Stimulated activated CD8-positive, alpha-beta memory T cell treated with anti-CD3 and anti-CD28 coated beads, Interleukin-7, amount 100 ng/mL, for 4 hours (primary cell): ENCODE measurements around the gene CPSF7.
"Not testable (repeated sequence)": the region's sequence is repeated elsewhere in the genome, so short reads cannot be mapped to it uniquely, and the experiment has no call there.

ENCODE experiments used
- DNase-seq, 2 donors: peaks; one replicate each; pipeline ENCODE4 v3.0.0-alpha.2; 2020; ENCODE audit warnings: low read depth in 2 of 2

The CPSF7 gene

DNA sequence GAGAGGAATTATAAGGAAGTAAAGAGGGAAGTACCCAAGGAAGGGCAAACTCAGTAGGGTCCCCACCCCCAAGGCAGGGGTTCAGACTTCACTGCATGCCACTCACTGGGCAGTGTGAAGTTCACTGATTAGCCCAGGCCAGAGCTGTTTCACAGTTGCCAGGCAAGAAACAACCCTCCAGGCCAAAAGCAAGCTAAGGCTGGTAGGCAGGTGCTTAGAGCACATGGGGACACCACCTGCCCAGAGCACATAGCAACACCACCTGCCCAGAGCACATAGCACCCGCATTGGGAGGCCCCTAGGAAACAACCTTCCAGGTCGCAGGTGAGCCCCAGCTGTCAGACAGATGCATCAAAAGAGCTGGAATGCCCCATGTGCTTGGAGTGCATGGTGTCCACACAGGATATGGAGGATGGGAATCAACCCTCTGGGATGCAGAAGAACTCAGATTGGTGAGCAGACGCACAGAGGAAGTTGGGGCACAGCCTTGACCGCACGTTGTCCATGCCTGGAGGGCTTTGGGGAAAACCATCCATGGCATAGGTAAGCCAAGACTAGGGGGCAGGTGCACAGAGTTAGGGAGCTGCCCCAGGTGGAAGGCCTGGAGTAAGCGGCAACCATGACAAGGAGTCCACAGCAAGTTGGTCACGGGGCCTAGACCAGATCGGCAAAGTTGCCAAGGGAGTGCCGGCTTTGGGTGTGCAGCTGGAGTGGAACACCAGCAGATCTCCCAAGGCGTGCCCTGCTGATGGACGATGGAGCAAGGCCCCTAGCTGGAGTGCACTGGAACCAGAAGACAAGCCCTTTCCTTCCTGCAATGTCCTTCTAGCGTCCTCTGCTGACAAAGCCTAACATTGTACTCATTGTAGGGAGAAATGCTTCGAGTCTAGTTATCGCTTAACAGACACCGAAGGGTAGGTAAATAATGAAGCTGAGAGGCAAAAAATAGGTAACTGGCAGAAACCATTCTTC lies 45.2 kb downstream of the CPSF7 start:
- no peak for DNase-seq

- not testable (repeated sequence) for DNase-seq
Observed at GRCh38 chr11:61383859-61384258, 45.9 kb downstream of the CPSF7 start.

- no peak for DNase-seq
Observed at GRCh38 chr11:61380884-61381283, 48.9 kb downstream of the CPSF7 start.

DNA sequence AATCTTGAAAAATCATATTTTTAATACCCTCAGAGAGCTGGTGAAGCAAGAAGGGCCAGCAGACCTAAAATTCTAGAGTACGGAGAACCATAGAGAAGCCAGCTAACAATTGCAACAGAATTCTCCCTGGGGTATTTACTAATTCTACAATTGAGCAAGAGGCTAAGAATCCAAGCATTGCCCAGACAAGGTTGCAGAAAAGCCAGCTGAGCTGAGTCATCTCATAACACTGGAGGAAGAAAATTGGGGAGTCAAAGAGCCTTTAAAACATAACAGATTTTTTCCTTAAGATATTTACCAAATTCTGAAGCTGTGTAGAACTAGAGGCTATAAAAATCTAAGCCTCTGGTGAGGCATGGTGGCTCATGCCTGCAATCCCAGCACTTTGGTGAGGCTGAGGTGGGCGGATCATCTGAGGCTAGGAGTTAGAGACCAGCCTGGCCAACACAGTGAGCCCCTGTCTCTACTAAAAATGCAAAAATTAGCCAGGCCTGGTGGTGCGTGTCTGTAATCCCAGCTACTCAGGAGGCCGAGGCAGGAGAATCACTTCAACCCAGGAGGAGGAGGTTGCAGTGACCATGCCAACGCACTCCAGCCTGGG lies 51.0 kb downstream of the CPSF7 start:
- no peak for DNase-seq

DNA sequence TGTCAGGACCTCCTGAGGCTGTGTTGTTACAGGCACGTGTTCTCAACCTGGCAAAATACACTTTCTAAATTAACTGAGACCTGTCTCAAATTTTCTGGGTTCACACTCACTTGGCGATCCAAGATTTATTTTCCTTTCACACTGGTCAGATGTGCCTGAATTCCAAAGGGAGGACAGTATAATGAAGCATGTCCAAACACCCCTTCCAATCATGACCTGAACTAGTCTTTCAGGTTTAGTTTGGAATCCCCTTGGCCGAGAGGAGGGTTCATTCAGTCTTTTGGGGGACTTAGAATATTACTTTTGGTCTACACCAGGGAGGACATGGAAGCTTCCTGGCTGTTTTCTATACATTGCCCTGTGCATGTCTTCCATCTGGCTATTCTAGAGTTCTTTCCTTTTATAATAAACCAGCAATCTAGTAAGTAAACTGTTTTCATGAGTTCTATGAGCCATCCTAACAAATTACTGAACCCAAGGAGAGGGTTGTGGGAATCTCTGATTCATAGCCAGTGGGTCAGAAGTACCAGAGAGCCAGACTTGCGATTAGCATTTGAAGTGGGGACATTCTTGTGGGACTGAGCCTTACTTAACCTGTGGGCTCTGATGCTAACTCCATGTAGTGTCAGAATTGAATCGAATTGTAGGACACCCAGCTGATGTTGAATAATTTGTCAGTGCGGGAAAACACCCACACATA lies 52.2 kb downstream of the CPSF7 start:
- DNase-seq = no peak

GRCh38 chr11:61375761-61376108 lies 54.0 kb downstream of the CPSF7 start:
- DNase-seq = no peak

GRCh38 chr11:61372659-61373420 lies 56.9 kb downstream of the CPSF7 start:
- DNase-seq = no peak

GRCh38 chr11:61370349-61371005 lies 59.3 kb downstream of the CPSF7 start:
- no peak for DNase-seq

GRCh38 chr11:61369372-61370348 lies 60.1 kb downstream of the CPSF7 start:
- DNase-seq = no peak

GRCh38 chr11:61368646-61369045 lies 61.1 kb downstream of the CPSF7 start:
- DNase-seq = no peak

DNA sequence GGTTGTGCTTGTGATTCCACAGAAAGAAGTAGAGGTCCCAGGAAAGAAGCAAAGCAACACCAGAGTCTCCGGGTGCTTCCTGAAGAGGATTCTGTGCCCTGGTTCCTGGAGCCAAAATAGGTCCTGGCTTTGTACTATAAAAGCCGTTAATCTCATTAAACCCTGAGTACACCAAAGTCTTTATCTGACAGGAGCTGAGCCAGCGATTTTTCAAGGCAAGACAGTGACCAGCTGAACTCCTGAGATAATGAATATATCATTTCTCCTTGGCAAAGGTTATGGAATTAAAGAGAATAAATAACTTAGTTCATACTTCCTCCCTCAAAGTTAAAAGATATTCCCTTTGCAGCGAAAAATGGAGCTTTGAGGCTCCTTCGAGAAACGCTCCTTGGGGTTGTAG lies 62.4 kb downstream of the CPSF7 start:
- no peak for DNase-seq

DNA sequence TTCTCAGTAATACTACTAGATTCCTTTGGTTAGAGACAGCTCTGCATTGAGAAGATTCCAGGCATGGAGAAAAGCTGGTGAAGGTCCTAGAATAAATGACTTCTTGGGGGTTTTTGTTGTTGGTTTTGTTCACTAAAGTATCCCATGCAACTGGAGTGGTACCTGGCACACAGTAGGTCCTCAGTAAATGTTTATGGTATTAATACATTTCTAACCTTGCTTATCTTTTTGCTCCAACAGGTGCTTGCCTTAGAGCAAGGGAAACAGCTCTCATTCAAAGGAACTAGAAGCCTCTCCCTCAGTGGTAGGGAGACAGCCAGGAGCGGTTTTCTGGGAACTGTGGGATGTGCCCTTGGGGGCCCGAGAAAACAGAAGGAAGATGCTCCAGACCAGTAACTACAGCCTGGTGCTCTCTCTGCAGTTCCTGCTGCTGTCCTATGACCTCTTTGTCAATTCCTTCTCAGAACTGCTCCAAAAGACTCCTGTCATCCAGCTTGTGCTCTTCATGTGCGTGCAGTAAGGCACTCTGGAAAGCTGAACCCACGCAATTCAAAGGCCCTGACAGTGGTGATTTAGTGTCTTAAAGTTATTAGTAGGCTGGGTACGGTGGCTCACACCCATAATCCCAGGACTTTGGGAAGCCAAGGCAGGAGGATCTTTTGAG lies 65.6 kb downstream of the CPSF7 start:
- no peak for DNase-seq

GRCh38 chr11:61362542-61362875 lies 67.3 kb downstream of the CPSF7 start:
- DNase-seq = peak in 1 of 2 donors; percentile 5

GRCh38 chr11:61361741-61362541 lies 67.8 kb downstream of the CPSF7 start, which contains the start of the genes CYB561A3 and TMEM138:
Gene CYB561A3, minus strand, starts transcription at chr11:61361882. Its CDS starts 5,169 bp downstream, at chr11:61356713.
Gene TMEM138, plus strand, starts transcription at chr11:61362374. Its CDS starts 2,017 bp downstream, at chr11:61364391.
- peak; percentile 77 to 85 for DNase-seq

DNA sequence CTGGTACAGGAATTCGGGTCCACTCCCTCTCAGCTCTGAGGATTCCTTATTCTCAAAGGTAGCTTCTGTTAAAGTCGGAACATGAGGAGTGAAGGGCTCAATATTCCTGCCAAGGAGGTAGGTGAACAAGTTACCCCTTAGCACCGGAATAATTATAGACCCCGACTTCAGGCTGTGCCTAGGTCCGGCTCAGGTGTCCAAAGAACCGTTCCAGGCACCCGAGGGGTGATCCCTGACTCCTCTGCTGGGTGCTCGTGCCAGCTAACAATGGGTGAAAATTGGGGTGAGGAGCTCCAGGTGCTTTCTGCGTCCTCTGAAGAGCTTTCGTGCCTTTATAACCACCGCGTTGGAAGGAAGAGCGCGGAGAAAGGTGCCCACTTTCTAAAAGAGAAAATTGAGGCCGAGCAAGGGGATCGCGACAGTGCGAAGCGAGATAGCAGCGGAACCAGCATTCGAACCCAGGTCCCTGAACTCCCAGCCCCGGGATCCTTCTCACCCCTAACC lies 68.5 kb downstream of the CPSF7 start:
- no peak for DNase-seq

- DNase-seq = no peak
Observed at GRCh38 chr11:61359516-61359915, 70.3 kb downstream of the CPSF7 start.

- no peak for DNase-seq
Observed at GRCh38 chr11:61358566-61358965, 71.2 kb downstream of the CPSF7 start.

- no peak for DNase-seq
Observed at GRCh38 chr11:61357894-61358239, 71.9 kb downstream of the CPSF7 start.
